ENCODE measurements around the gene MYO1H.

DNA sequence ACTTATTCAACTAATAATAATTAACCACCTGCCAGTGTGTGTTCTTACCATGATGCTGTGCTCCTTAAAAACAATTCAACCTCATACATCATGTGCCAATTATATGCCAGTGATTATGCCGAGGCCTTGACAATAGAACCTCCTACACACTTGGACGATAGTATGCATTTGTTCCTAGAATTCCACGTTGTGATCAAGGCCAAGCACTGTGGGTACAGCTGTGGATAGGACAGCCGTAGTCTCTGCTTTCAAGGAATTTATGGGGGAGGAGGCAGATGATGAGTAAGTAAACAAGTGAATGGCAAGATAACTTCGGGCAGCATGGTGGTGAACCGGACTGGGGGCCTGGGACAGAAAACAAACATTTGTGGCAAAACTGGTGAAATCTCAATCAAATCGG is 18.0 kb upstream of the MYO1H start:
- TF ChIP-seq CTCF (IDR thresholded peaks at IDR 0.05; ENCODE audit: low read depth, low read length) (no peak), POLR2A (IDR thresholded peaks at IDR 0.05; ENCODE audit: extremely low read depth, insufficient read length) (no peak)
